ACC112 (cell line): Measurements from ENCODE around the gene XIAP.
"Not testable (repeated sequence)": the region's sequence is repeated elsewhere in the genome, so short reads cannot be mapped to it uniquely, and the experiment has no call there.

Experiments
- H2AFZ ChIP-seq: fragments of 200-600 bp; sonication (generic); one replicate; pipeline ENCODE4 v1.6.0; 2017; ENCODE audit warnings: antibody characterized with exemption, low read length; ENCODE audit not compliant: unreplicated experiment
- H3K27ac ChIP-seq: fragments of 200-600 bp; sonication (generic); 2 replicates; pipeline ENCODE4 v1.5.1; 2014; ENCODE audit warnings: low read depth, mild to moderate bottlenecking, antibody characterized with exemption, low read length, moderate library complexity
- H3K27me3 ChIP-seq: fragments of 200-600 bp; sonication (generic); 2 replicates; pipeline ENCODE4 v1.6.1; 2014; ENCODE audit warnings: mild to moderate bottlenecking, antibody characterized with exemption, low read length, moderate library complexity, mixed read lengths; ENCODE audit not compliant: insufficient read depth
- H3K36me3 ChIP-seq: fragments of 200-600 bp; sonication (generic); 2 replicates; pipeline ENCODE4 v1.6.1; 2016; ENCODE audit warnings: mild to moderate bottlenecking, antibody characterized with exemption, low read length, moderate library complexity, mixed read lengths; ENCODE audit not compliant: insufficient read depth
- H3K4me1 ChIP-seq: fragments of 200-600 bp; sonication (generic); one replicate; pipeline ENCODE4 v1.6.1; 2016; ENCODE audit warnings: low read length, mixed read lengths; ENCODE audit not compliant: insufficient read depth, unreplicated experiment, control insufficient read depth
- H3K4me3 ChIP-seq: fragments of 200-600 bp; sonication (generic); 2 replicates; pipeline ENCODE4 v1.5.1; 2014; ENCODE audit warnings: mild to moderate bottlenecking, low read depth, low read length
- H3K79me2 ChIP-seq: fragments of 200-600 bp; sonication (generic); one replicate; pipeline ENCODE4 v1.6.0; 2016; ENCODE audit warnings: low read length; ENCODE audit not compliant: control insufficient read depth, unreplicated experiment, insufficient read depth

The XIAP gene

DNA sequence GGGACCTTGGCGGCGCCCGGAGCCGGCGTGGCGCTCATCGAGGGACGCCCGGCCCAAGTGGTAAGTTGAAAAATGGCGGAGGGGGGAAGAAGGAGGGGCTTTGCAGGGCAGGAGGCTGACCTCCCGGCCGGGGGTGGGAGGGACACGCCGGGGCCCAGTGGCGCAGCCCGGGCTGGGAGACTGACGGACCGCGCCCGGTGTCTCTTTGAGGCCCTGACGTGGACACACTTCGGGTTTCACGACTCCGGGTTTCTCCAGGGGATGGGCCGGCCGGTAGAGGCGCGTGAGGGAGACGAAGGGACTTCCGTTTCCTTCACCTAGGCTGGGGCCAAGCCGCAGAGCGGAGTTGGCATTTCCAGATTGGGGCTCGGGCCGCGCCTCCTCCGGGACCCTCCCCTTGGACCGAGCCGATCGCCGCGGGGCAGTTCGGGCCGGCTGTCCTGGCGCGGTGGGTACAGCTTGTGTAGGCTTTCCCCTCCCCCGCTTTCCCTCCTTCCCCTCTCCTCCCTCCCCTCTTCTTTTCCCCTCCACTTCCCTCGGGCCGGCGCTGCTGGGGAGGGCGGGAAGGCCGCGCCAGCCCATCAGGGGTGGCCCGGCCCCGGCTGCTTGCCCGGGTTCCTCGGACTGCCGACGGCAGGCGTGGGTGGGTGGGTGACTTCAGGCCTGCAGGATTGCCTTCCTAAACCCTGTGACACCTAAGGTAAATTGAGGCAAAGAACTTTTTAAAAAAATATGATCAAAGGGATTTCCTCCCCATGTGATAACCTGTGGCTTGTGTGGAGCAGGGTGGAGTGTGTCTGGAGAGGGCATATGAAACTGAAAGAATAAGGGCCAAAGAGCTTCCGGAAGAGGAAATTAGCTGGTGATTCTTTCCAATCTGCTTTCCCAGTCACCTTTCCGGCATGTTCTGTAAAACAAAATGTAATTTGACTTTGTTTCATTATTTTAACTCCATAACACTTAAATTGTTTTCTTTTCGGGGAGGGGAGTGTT, at the start of gene XIAP:
XIAP (plus strand) TSS at position 208 of the 993 bp plus-strand sequence. CDS start 25,610 bp downstream, outside the sequence.
- Histone ChIP-seq H2AFZ (peak within 1 kb of the TSS; percentile 60), H3K27me3 (no peaks in the 10 kb centered on the region), H3K79me2 (peaks cover 37% of the 10 kb centered on the region)

GRCh38 chrX:123814343-123814742, 45.5 kb upstream of the XIAP start:
- Histone ChIP-seq H3K4me3 (no peak overlapping the region), H2AFZ (no peak overlapping the region), H3K4me1 (peaks cover 11% of the 10 kb centered on the region), H3K79me2 (no peaks in the 10 kb centered on the region), H3K27me3 (no peaks in the 10 kb centered on the region), H3K27ac (no peak overlapping the region), H3K36me3 (no peaks in the 10 kb centered on the region)

More for the DNA sequence above, at the start of gene XIAP:
- Histone ChIP-seq H3K36me3 (no peaks in the 10 kb centered on the region), H3K4me3 (peak within 1 kb of the TSS; percentile 98), H3K4me1 (no peaks in the 10 kb centered on the region), H3K27ac (peak within 1 kb of the TSS; percentile 99)

GRCh38 chrX:123814934-123815394, 44.9 kb upstream of the XIAP start:
- not testable (repeated sequence) for H3K27me3 ChIP-seq, H3K36me3 ChIP-seq, H3K4me3 ChIP-seq, H3K27ac ChIP-seq, H3K79me2 ChIP-seq, H2AFZ ChIP-seq
- H3K4me1 ChIP-seq, result peaks cover 11% of the 10 kb centered on the region

DNA sequence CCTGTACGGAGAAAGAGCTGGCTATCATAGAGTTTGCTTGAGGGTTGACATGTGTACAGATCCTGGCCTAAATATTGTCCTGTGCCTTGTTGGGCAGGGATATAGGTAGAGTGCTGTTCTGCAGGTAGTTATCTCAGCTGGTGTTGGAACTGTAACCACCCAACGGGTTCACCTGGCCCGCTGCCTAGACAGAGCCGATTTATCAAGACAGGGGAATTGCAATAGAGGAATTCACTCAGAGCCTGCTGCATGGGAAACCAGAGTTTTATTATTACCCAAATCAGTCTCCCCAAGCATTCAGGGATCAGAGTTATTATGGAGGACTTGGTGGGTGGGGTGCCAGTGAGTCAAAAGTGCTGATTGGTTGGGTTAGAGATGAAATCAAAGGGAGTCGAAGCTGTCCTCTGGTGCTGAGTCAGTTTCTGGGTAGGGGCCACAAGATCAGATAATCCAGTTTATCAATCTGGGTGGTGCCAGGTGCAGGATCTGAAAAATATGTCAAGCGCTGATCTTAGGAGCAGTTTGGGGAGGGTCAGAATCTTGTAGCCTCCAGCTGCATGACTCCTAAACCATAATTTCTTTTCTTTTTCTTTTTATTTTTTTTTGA, 42.5 kb upstream of the XIAP start:
- no peak overlapping the region for H2AFZ ChIP-seq
- H3K27ac ChIP-seq, result no peak overlapping the region
- no peaks in the 10 kb centered on the region for H3K79me2 ChIP-seq
- H3K27me3 ChIP-seq, result no peaks in the 10 kb centered on the region
- no peaks in the 10 kb centered on the region for H3K36me3 ChIP-seq
- H3K4me3 ChIP-seq, result no peak overlapping the region
- H3K4me1 ChIP-seq, result peaks cover 11% of the 10 kb centered on the region

GRCh38 chrX:123818243-123818642, 41.6 kb upstream of the XIAP start:
- peaks cover 11% of the 10 kb centered on the region for H3K4me1 ChIP-seq
- no peak overlapping the region for H2AFZ ChIP-seq
- H3K36me3 ChIP-seq, result no peaks in the 10 kb centered on the region
- no peak overlapping the region for H3K4me3 ChIP-seq
- peak overlapping the region; percentile 76 for H3K27ac ChIP-seq
- H3K79me2 ChIP-seq, result no peaks in the 10 kb centered on the region
- H3K27me3 ChIP-seq, result no peaks in the 10 kb centered on the region

DNA sequence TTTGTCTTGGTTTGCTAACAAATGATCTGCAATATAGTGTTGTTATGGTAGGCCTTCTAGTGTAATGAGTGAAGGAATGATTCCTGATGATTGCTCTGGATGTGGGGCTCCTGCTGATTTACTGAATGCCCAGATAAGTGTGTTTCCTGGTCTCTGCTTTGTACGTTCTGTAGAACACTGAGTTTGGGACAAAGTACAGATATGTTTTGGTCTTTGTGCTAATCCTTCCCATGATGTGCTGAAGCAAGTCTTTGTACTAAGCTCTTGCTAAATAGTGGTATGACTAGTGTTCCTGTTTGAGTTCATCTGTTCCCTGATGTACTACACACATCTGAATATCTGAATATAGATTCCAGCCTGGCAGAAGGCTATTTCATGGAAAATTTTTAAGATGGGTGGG, 36.9 kb upstream of the XIAP start:
- no peaks in the 10 kb centered on the region for H3K27me3 ChIP-seq
- peaks cover 20% of the 10 kb centered on the region for H3K4me1 ChIP-seq
- H3K79me2 ChIP-seq, result no peaks in the 10 kb centered on the region
- H3K4me3 ChIP-seq, result no peak overlapping the region
- no peak overlapping the region for H2AFZ ChIP-seq
- H3K27ac ChIP-seq, result no peak overlapping the region
- no peaks in the 10 kb centered on the region for H3K36me3 ChIP-seq

- H3K4me3 ChIP-seq, result no peak overlapping the region
- H3K36me3 ChIP-seq, result no peaks in the 10 kb centered on the region
- H3K79me2 ChIP-seq, result no peaks in the 10 kb centered on the region
- H3K4me1 ChIP-seq, result peaks cover 3% of the 10 kb centered on the region
- H2AFZ ChIP-seq, result no peak overlapping the region
- H3K27ac ChIP-seq, result no peak overlapping the region
- H3K27me3 ChIP-seq, result no peaks in the 10 kb centered on the region
Observed at GRCh38 chrX:123830309-123830708, 29.5 kb upstream of the XIAP start.

- no peaks in the 10 kb centered on the region for H3K36me3 ChIP-seq
- no peaks in the 10 kb centered on the region for H3K79me2 ChIP-seq
- no peak overlapping the region for H2AFZ ChIP-seq
- peaks cover 4% of the 10 kb centered on the region for H3K4me1 ChIP-seq
- no peaks in the 10 kb centered on the region for H3K27me3 ChIP-seq
- no peak overlapping the region for H3K4me3 ChIP-seq
- H3K27ac ChIP-seq, result no peak overlapping the region
Observed at GRCh38 chrX:123833387-123833786, 26.5 kb upstream of the XIAP start.

DNA sequence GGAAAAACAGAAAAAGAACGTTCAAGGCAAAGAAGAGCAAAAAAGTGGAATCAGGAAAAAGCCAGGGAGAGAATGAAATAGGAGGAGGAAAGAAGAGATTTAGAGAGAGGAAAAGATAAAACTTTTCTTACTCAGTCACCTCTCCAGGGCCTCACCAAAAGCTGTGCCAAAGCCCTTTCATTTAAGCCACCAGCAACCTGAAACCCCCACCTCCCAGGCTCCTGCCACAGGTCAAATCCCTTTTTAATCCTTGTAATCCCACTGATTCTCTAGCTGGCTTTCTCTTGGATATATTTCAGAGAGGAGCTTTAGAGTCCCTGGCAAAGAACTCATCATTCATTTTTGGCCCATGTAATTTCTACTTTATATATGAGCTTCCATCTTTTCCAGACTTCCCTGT, 25.7 kb upstream of the XIAP start:
- Histone ChIP-seq H3K27ac (no peak overlapping the region), H3K79me2 (no peaks in the 10 kb centered on the region), H2AFZ (no peak overlapping the region), H3K36me3 (no peaks in the 10 kb centered on the region), H3K4me1 (peaks cover 4% of the 10 kb centered on the region), H3K27me3 (no peaks in the 10 kb centered on the region), H3K4me3 (no peak overlapping the region)

GRCh38 chrX:123835661-123836371, 24.0 kb upstream of the XIAP start:
- Histone ChIP-seq H3K36me3 (no peaks in the 10 kb centered on the region), H3K4me3 (no peak overlapping the region), H3K4me1 (peaks cover 4% of the 10 kb centered on the region), H3K27ac (no peak overlapping the region), H3K79me2 (no peaks in the 10 kb centered on the region), H2AFZ (no peak overlapping the region), H3K27me3 (no peaks in the 10 kb centered on the region)
